WTC11 (cell line): ENCODE measurements around the gene ZNF443. TPM values are rescaled to one million over a fixed set of nuclear protein-coding genes. Genes with fewer than 3 reads are reported as not detected.

Experiments used
- ATAC-seq: fragments of 200-7000 bp; cut with Tn5 transposase; 2 replicates; pipeline ENCODE4 v1.10.0; 2021; ENCODE audit warnings: mild to moderate bottlenecking, moderate library complexity
- CTCF ChIA-PET: fragments of 300-600 bp; sonication (Branson Sonifier 250); formaldehyde crosslinking; loops from one replicate; lab custom pipeline; 2021; ENCODE audit warnings: antibody characterized with exemption; lab: Charles Lee
- POLR2A ChIA-PET: fragments of 350-600 bp; sonication (Branson Sonifier 250); formaldehyde crosslinking; loops from one replicate; lab custom pipeline; 2021; ENCODE audit warnings: antibody characterized with exemption; lab: Charles Lee
- DNase-seq: peaks from one replicate; pipeline ENCODE4 v3.0.0; 2021; ENCODE audit warnings: low spot score
- H3K27ac Mint-ChIP-seq: 2 replicates; pipeline ENCODE4 v1.8.0; 2021; ENCODE audit warnings: mixed read lengths
- H3K27me3 Mint-ChIP-seq: 2 replicates; pipeline ENCODE4 v1.8.0; 2021; ENCODE audit warnings: low read depth, mild to moderate bottlenecking, moderate library complexity, mixed read lengths
- H3K36me3 Mint-ChIP-seq: 2 replicates; pipeline ENCODE4 v1.8.0; 2021; ENCODE audit warnings: mixed read lengths
- H3K4me1 Mint-ChIP-seq: 2 replicates; pipeline ENCODE4 v1.8.0; 2022; ENCODE audit warnings: mixed read lengths
- H3K4me3 Mint-ChIP-seq: 2 replicates; pipeline ENCODE4 v1.8.0; 2021; ENCODE audit warnings: mild to moderate bottlenecking, moderate library complexity, mixed read lengths
- H3K9me3 Mint-ChIP-seq: 2 replicates; pipeline ENCODE4 v1.8.0; 2021; ENCODE audit warnings: mixed read lengths
- AR ChIP-seq: fragments of 250-450 bp; sonication (Bioruptor Pico); IDR thresholded peaks from 2 replicates; pipeline ENCODE4 v1.9.0; 2021; ENCODE audit warnings: mild to moderate bottlenecking
- ATF2 ChIP-seq: sonication (generic); formaldehyde crosslinking; IDR thresholded peaks from 2 replicates; pipeline ENCODE4 v1.8.1; 2022; ENCODE audit warnings: low read depth, missing genetic modification reagents, borderline replicate concordance
- CDX4 ChIP-seq: fragments of 250-450 bp; sonication (Bioruptor Pico); IDR thresholded peaks from 2 replicates; pipeline ENCODE4 v1.9.0; 2021; ENCODE audit warnings: moderate library complexity, mild to moderate bottlenecking, inconsistent platforms, borderline replicate concordance
- CTCF ChIP-seq: fragments of 200-600 bp; IDR thresholded peaks from 2 replicates; pipeline ENCODE4 v1.8.0; 2022; ENCODE audit warnings: antibody characterized with exemption
- GABPB1 ChIP-seq: sonication (generic); formaldehyde crosslinking; IDR thresholded peaks from 2 replicates; pipeline ENCODE4 v1.8.1; 2023; ENCODE audit warnings: mild to moderate bottlenecking, missing genetic modification reagents
- IRF2 ChIP-seq: sonication (generic); formaldehyde crosslinking; IDR thresholded peaks from 2 replicates; pipeline ENCODE4 v1.8.0; 2022; ENCODE audit warnings: low read depth, missing genetic modification reagents, borderline replicate concordance
- MXD4 ChIP-seq: fragments of 250-450 bp; sonication (Bioruptor Pico); IDR thresholded peaks from 2 replicates; pipeline ENCODE4 v1.8.0; 2021; ENCODE audit warnings: mild to moderate bottlenecking, moderate library complexity, borderline replicate concordance
- NFYB ChIP-seq: sonication (generic); formaldehyde crosslinking; conservative IDR thresholded peaks from 2 replicates; pipeline ENCODE4 v1.8.0; 2022; ENCODE audit warnings: low read depth, missing genetic modification reagents
- OVOL2 ChIP-seq: fragments of 250-450 bp; sonication (Bioruptor Pico); IDR thresholded peaks from 2 replicates; pipeline ENCODE4 v1.9.0; 2021; ENCODE audit warnings: mild to moderate bottlenecking, borderline replicate concordance
- TCF7 ChIP-seq: sonication (generic); formaldehyde crosslinking; IDR thresholded peaks from 2 replicates; pipeline ENCODE4 v1.8.0; 2022; ENCODE audit warnings: mild to moderate bottlenecking, low read depth, missing genetic modification reagents, moderate library complexity
- TP53 ChIP-seq: sonication (generic); formaldehyde crosslinking; IDR thresholded peaks from 2 replicates; pipeline ENCODE4 v1.8.1; 2023; ENCODE audit warnings: mild to moderate bottlenecking, missing genetic modification reagents
- ZBTB21 ChIP-seq: sonication (generic); formaldehyde crosslinking; IDR thresholded peaks from 2 replicates; pipeline ENCODE4 v1.8.1; 2023; ENCODE audit warnings: mild to moderate bottlenecking, missing genetic modification reagents, borderline replicate concordance
- ZBTB43 ChIP-seq: sonication (generic); formaldehyde crosslinking; IDR thresholded peaks from 2 replicates; pipeline ENCODE4 v1.8.1; 2023; ENCODE audit warnings: mild to moderate bottlenecking, missing genetic modification reagents
- ZNF138 ChIP-seq: sonication (generic); formaldehyde crosslinking; conservative IDR thresholded peaks from 2 replicates; pipeline ENCODE4 v1.8.1; 2022; ENCODE audit warnings: mild to moderate bottlenecking, moderate library complexity, missing genetic modification reagents
- ZNF219 ChIP-seq: sonication (generic); formaldehyde crosslinking; IDR thresholded peaks from 2 replicates; pipeline ENCODE4 v1.8.0; 2023; ENCODE audit warnings: missing genetic modification reagents, mild to moderate bottlenecking, borderline replicate concordance
- total RNA-seq: library from RNA; stranded (reverse); gene quantifications from 3 replicates; pipeline ENCODE4 v1.2.3, GENCODE V29; 2021
- TF ChIP-seq, protein P1 (sequence below): sonication (generic); formaldehyde crosslinking; IDR thresholded peaks from 2 replicates; pipeline ENCODE4 v1.8.1; 2022; ENCODE audit warnings: low read depth, mild to moderate bottlenecking, moderate library complexity, missing genetic modification reagents, borderline replicate concordance
- TF ChIP-seq, protein P2 (sequence below): sonication (generic); formaldehyde crosslinking; IDR thresholded peaks from 2 replicates; pipeline ENCODE4 v1.8.1; 2022; ENCODE audit warnings: mild to moderate bottlenecking, missing genetic modification reagents, moderate library complexity, borderline replicate concordance
- TF ChIP-seq, protein P3 (sequence below): sonication (generic); formaldehyde crosslinking; IDR thresholded peaks from 2 replicates; pipeline ENCODE4 v1.8.0; 2022; ENCODE audit warnings: mild to moderate bottlenecking, missing genetic modification reagents

ZNF443 gene
- total RNA-seq, 1 experiment from 2014 or later = 8.0 TPM

DNA sequence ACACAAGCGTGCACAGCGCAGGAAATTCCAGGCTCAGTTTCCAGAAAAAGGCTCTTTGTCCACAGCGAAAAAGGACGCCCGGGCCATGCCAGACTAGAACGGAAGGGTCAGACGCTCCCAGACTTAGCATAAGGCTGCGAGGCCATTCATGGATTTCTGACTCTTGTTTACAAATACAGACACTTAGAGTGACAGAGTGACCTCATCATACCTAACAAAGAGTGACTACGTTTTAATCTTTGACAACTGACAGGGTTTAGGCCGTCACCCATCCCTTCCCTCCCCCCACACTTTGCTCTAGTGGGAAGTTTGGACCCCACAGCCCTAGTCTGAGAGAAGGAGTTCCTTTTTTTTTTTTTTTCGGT lies 44.2 kb upstream of the ZNF443 start:
- Mint-ChIP-seq H3K4me1 (peaks cover 16% of the 10 kb centered on the region), H3K27me3 (peaks cover 14% of the 10 kb centered on the region), H3K9me3 (no peaks in the 10 kb centered on the region), H3K36me3 (no peaks in the 10 kb centered on the region), H3K4me3 (peak overlapping the region; percentile 89), H3K27ac (no peak overlapping the region)
- TF ChIP-seq, protein P1, sequence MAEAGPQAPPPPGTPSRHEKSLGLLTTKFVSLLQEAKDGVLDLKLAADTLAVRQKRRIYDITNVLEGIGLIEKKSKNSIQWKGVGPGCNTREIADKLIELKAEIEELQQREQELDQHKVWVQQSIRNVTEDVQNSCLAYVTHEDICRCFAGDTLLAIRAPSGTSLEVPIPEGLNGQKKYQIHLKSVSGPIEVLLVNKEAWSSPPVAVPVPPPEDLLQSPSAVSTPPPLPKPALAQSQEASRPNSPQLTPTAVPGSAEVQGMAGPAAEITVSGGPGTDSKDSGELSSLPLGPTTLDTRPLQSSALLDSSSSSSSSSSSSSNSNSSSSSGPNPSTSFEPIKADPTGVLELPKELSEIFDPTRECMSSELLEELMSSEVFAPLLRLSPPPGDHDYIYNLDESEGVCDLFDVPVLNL (CRISPR knock-in tag) = no peak
- TF ChIP-seq ATF2 (CRISPR knock-in tag) = no peak
- TF ChIP-seq, protein P2, sequence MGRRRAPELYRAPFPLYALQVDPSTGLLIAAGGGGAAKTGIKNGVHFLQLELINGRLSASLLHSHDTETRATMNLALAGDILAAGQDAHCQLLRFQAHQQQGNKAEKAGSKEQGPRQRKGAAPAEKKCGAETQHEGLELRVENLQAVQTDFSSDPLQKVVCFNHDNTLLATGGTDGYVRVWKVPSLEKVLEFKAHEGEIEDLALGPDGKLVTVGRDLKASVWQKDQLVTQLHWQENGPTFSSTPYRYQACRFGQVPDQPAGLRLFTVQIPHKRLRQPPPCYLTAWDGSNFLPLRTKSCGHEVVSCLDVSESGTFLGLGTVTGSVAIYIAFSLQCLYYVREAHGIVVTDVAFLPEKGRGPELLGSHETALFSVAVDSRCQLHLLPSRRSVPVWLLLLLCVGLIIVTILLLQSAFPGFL (CRISPR knock-in tag) = no peak
- TF ChIP-seq AR (CRISPR knock-in tag) = no peak
- no peak for TF ChIP-seq OVOL2 (CRISPR knock-in tag)
- TF ChIP-seq ZNF219 (CRISPR knock-in tag) = no peak
- no peak for TF ChIP-seq NFYB (CRISPR knock-in tag)
- no peak for TF ChIP-seq GABPB1
- TF ChIP-seq ZBTB43 (CRISPR knock-in tag) = no peak
- TF ChIP-seq CDX4 (CRISPR knock-in tag) = no peak
- no peak for TF ChIP-seq IRF2 (CRISPR knock-in tag)
- no peak for TF ChIP-seq TCF7 (CRISPR knock-in tag)
- TF ChIP-seq ZNF138 (CRISPR knock-in tag) = no peak
- no peak for TF ChIP-seq ZBTB21 (CRISPR knock-in tag)
- ATAC-seq = peak; percentile 36
- CTCF ChIA-PET = interaction anchor here (0.6 to 2.9 kb wide), 5 partner anchors 11 to 425 kb away, joined by 3 to 12 read pairs (median 4); no protein-coding TSS in a partner anchor
- DNase-seq = no peak
- POLR2A ChIA-PET = interaction anchor here (0.7 to 2.4 kb wide), 3 partner anchors 11 to 184 kb away, joined by 3 to 15 read pairs (median 3); partner anchors contain the start of gene ZNF563

DNA sequence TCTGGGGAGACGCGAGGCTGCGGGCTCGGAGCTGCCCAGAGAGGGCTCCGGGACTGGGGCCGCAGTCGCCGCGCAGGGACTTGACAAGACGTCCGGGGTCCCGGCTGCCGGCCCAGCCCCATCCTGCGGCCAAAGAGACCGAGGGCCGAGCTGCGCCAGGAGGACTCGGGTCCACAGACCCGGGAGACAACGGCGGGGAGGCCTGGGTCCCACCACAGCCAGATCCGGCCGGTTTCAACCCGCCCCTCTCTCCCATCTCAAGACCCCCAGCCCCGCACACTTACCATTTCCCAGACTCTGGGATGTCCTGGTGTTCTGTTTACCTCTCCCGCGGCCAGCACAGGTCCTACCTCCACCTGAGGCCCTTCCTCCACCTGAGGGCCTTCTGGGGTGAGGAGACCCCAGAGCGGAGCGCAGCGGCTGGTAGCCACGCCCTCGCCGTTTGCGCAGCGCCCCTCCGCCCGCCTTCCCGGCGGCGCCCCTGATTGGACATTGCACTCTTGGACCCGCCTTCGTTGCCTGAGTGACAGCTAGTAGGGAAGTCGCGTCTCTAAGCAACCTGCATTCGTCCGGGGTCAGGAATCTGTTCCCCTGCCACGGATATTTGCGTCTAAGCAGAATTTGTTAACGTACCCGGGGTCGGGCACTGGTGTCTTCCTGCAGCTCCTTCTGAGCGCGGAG lies 43.7 kb upstream of the ZNF443 start, which contains the start of gene ZNF709:
TSS of gene ZNF709 (minus strand) at position 446 of the 681 bp plus-strand sequence. CDS start at position 287, 159 bp downstream.
- peaks cover 14% of the 10 kb centered on the region for H3K27me3 Mint-ChIP-seq
- peak; percentile 97 for DNase-seq
- CTCF ChIA-PET = interaction anchor here (0.6 to 2.9 kb wide), 6 partner anchors 11 to 425 kb away, joined by 3 to 12 read pairs (median 4); partner anchors contain the start of genes ZNF442 and ZNF564
- H3K4me1 Mint-ChIP-seq = peaks cover 16% of the 10 kb centered on the region
- peak; percentile 98 for ATAC-seq
- no peaks in the 10 kb centered on the region for H3K9me3 Mint-ChIP-seq
- peak within 1 kb of the TSS; percentile 89 for H3K4me3 Mint-ChIP-seq
- H3K36me3 Mint-ChIP-seq = no peaks in the 10 kb centered on the region
- POLR2A ChIA-PET = interaction anchor here (0.6 to 2.4 kb wide), 6 partner anchors 11 to 269 kb away, joined by 3 to 15 read pairs (median 4); partner anchors contain the start of genes ZNF443 and ZNF563
- H3K27ac Mint-ChIP-seq = no peak within 1 kb of the TSS; the same call in 1 of the 2 replicates
- no peak; the same call in 1 of the 2 replicates for TF ChIP-seq TP53 (CRISPR knock-in tag)
- TF ChIP-seq MXD4 (CRISPR knock-in tag) = no peak
- TF ChIP-seq, protein P2 (CRISPR knock-in tag) = no peak
- TF ChIP-seq, protein P3, sequence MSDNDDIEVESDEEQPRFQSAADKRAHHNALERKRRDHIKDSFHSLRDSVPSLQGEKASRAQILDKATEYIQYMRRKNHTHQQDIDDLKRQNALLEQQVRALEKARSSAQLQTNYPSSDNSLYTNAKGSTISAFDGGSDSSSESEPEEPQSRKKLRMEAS = peak; percentile 52; the same call in 1 of the 2 replicates
- no peak for TF ChIP-seq CTCF
